ENCODE data around the gene PLA2G5.

The PLA2G5 gene

GRCh38 chr1:20031836-20032235 lies 38.2 kb upstream of the PLA2G5 start:
- Histone ChIP-seq H3K9me3 (no peaks in the 10 kb centered on the region), H3K27ac (no peak overlapping the region), H3K27me3 (peaks cover 50% of the 10 kb centered on the region), H3K36me3 (no peaks in the 10 kb centered on the region), H3K4me1 (ENCODE audit: control insufficient read depth in 1 of 2, insufficient read depth in 1 of 2, low read depth in 1 of 2, low read length in 1 of 2) (no peaks in the 10 kb centered on the region), H3K4me3 (ENCODE audit: low read depth in 1 of 2, low read length in 1 of 2) (no peak overlapping the region)
- no peak for TF ChIP-seq CTCF (IDR thresholded peaks at IDR 0.05)

- Histone ChIP-seq H3K27me3 (peaks cover 47% of the 10 kb centered on the region), H3K36me3 (no peaks in the 10 kb centered on the region), H3K4me3 (ENCODE audit: low read depth in 1 of 2, low read length in 1 of 2) (no peak overlapping the region), H3K4me1 (ENCODE audit: control insufficient read depth in 1 of 2, insufficient read depth in 1 of 2, low read depth in 1 of 2, low read length in 1 of 2) (no peaks in the 10 kb centered on the region), H3K9me3 (no peaks in the 10 kb centered on the region), H3K27ac (no peak overlapping the region)
- TF ChIP-seq CTCF (IDR thresholded peaks at IDR 0.05): no peak
These were observed 37.6 kb upstream of the PLA2G5 start for GRCh38 chr1:20032425-20032824.

GRCh38 chr1:20033420-20033819 lies 36.6 kb upstream of the PLA2G5 start:
- Histone ChIP-seq H3K9me3 (no peaks in the 10 kb centered on the region), H3K36me3 (no peaks in the 10 kb centered on the region), H3K4me1 (ENCODE audit: control insufficient read depth in 1 of 2, insufficient read depth in 1 of 2, low read depth in 1 of 2, low read length in 1 of 2) (no peaks in the 10 kb centered on the region), H3K27ac (no peak overlapping the region), H3K4me3 (ENCODE audit: low read depth in 1 of 2, low read length in 1 of 2) (no peak overlapping the region), H3K27me3 (peaks cover 37% of the 10 kb centered on the region)
- no peak for TF ChIP-seq CTCF (IDR thresholded peaks at IDR 0.05)

GRCh38 chr1:20035114-20035513 lies 34.9 kb upstream of the PLA2G5 start:
- Histone ChIP-seq H3K36me3 (no peaks in the 10 kb centered on the region), H3K4me3 (ENCODE audit: low read depth in 1 of 2, low read length in 1 of 2) (no peak overlapping the region), H3K9me3 (no peaks in the 10 kb centered on the region), H3K27ac (no peak overlapping the region), H3K27me3 (peaks cover 41% of the 10 kb centered on the region), H3K4me1 (ENCODE audit: control insufficient read depth in 1 of 2, insufficient read depth in 1 of 2, low read depth in 1 of 2, low read length in 1 of 2) (no peaks in the 10 kb centered on the region)
- TF ChIP-seq CTCF (IDR thresholded peaks at IDR 0.05): no peak

- H3K36me3 ChIP-seq: no peaks in the 10 kb centered on the region
- peaks cover 24% of the 10 kb centered on the region for H3K27me3 ChIP-seq
- no peaks in the 10 kb centered on the region for H3K4me1 ChIP-seq (ENCODE audit: control insufficient read depth in 1 of 2, insufficient read depth in 1 of 2, low read depth in 1 of 2, low read length in 1 of 2)
- TF ChIP-seq CTCF (IDR thresholded peaks at IDR 0.05): no peak
- H3K9me3 ChIP-seq: no peaks in the 10 kb centered on the region
- no peak overlapping the region for H3K27ac ChIP-seq
- no peak overlapping the region for H3K4me3 ChIP-seq (ENCODE audit: low read depth in 1 of 2, low read length in 1 of 2)
These were observed 32.1 kb upstream of the PLA2G5 start for GRCh38 chr1:20037877-20038276.

GRCh38 chr1:20047096-20047495 lies 22.9 kb upstream of the PLA2G5 start:
- Histone ChIP-seq H3K27me3 (peaks cover 23% of the 10 kb centered on the region), H3K4me3 (ENCODE audit: low read depth in 1 of 2, low read length in 1 of 2) (no peak overlapping the region), H3K9me3 (peaks cover 11% of the 10 kb centered on the region), H3K4me1 (ENCODE audit: control insufficient read depth in 1 of 2, insufficient read depth in 1 of 2, low read depth in 1 of 2, low read length in 1 of 2) (no peaks in the 10 kb centered on the region), H3K27ac (no peak overlapping the region), H3K36me3 (no peaks in the 10 kb centered on the region)
- TF ChIP-seq CTCF (IDR thresholded peaks at IDR 0.05): no peak

Data from neutrophil (primary cell).